GM18861 (cell line): Measurements from ENCODE around the gene NRG2.

Experiments
- ATAC-seq: cut with Tn5 transposase; IDR thresholded peaks from one replicate; pipeline ENCODE4 v1.9.1; 2021; ENCODE audit not compliant: unreplicated experiment

NRG2 gene

DNA sequence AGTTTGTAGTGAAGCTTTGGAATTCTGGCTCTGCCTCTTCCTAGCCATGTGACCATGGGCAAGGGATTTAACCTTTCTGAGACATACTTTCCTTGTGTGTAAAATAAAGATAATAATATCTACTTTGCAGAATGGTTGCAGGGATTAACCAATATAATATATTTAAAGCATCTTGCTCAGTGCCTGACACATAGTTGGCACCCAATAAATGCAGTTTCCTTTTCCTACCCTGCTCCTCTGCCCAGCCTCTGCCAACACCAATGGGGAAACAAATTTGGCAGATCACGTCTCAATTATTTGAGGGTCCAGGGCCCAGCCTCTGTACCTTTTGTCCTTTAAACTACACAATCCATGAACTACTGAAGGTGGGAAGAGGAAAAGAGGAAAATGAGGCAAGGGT is 91.1 kb downstream of the NRG2 start:
- ATAC-seq = no peak

DNA sequence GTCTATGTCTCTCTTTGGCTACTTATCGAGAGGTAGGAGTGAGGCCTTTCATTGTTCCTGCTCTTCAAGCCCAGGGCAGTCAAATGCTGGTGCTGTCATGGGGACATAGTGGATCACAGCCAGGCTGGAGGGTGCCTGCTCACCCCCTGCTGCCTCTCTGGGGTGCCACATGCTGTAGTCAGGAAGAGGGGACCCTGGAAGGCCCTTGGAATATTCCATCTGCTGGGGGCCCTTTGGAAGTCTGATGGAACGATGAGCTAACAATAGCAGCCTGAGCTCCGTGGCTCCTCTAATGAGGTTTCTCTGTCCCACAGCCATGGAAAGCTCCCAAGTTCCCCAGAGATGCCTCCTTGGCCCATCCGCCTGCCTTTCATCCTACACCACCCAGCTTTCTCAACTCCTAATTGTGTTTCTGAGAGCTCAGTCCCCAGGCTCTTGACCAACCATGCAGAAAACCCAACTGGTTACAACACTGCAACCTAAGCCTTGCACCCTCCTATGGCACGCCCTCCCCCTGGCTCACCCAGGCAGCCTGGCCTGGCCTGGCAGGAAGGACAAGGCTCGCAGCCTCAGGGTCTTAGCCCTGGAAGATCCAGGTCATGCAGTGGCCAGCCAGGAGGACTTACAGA is 91.7 kb downstream of the NRG2 start:
- ATAC-seq = no peak

DNA sequence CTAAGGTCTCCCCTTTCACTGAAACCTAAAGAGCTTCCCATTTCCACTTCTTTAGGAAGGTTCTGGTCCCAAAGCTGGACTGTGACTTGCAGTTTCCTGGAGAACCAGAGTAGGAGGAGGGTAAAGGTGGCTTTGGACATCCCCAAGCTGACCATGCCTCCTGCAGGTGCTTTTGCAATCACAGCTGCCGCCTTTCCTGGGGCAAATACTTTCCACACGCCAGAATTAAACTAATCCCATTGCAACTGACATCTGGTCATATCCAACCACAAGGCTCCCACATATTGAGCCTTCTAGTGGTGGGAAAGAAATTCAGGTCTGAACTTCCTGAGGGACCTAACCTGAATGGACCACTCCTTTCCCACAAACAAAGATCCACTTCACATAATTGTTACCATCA is 92.7 kb downstream of the NRG2 start:
- ATAC-seq = no peak

DNA sequence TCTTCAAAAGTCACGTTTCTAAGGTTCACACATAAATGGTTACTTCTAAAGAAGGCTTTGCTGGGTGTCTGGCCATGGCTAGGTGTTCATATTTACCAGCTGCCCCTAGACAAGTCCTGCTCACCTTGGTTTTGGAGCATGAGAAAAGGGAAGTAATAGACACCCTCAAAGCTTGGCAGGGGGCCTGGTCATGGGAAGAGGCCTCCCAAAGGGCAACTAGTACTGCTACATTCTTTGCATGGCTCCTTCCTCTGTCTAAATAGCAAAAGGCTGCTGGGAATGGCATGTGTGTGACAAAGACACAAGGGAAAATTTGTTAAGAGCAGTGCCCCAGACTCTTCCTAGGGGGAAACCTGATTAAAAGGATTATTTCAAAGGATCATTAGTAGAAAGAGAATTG is 93.4 kb downstream of the NRG2 start:
- no peak for ATAC-seq

DNA sequence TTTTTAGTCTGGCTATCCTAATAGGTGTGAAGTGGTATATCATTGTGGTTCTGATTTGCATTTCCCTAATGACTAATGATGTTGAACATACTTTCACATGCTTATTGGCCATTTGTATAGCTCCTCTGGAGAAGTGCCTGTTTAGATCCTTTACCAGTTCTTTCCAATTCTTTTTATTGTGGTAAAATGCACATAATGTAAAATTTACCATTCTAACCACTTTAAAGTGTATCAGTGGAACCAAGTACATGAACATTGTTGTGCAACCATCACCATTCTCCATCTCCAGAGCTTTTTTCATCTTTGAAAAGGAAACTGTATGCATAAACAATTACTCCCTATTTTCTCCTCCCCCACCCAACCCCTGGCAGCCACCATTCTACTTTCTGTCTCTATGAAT is 95.4 kb downstream of the NRG2 start:
- ATAC-seq = no peak

DNA sequence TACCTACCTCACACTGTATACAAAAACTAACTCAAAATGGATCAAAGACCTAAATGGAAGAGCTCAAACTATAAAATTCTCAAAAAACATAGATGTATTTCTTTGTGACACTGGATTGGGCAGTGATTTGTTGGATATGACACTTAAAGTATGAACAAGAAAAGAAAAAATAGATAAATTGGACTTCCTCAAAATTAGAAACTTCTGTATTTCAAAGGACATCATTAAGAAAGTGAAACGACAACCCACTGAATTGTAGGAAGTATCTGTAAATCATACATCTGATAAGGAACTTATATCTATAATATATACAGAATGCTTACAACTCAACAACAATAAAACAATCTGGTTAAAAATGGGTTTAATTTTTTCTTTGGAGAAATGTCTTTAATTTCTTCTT is 96.7 kb downstream of the NRG2 start:
- ATAC-seq = no peak

DNA sequence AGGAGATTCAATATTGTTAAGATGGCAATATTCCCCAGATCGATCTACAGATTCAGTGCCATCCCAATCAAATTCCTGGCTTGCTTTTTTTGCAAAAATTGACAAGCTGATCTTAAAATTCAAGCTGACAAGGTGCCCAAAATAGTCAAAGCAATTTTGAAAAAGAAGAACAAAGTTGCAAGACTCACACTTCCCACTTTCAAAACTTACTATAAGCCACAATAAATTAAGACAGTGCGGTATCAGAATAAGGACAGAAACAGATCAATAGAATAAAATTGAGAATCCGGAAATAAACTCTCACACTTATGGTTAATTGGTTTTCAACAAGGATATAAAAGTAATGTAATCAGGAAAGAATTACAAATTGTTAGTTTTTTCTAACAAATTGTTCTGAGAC is 97.1 kb downstream of the NRG2 start:
- ATAC-seq = no peak

DNA sequence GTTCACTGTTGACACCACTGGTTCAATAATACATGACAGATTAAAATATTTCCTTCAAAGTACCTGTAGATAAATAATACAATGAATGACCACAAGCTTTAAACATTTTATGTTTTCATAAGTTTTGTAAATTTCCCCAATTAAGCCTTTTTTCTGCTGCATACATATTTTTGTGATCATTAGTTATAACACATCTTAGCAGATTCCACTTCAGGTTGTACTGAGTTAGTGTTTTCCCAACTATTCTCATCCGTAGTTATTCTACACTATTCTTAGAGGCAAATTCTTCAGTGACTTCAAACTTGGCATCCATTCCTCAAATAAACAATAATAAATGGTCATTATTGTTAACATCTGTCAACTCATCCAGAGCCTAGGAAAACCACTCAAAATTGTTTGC is 100.9 kb downstream of the NRG2 start:
- no peak for ATAC-seq

DNA sequence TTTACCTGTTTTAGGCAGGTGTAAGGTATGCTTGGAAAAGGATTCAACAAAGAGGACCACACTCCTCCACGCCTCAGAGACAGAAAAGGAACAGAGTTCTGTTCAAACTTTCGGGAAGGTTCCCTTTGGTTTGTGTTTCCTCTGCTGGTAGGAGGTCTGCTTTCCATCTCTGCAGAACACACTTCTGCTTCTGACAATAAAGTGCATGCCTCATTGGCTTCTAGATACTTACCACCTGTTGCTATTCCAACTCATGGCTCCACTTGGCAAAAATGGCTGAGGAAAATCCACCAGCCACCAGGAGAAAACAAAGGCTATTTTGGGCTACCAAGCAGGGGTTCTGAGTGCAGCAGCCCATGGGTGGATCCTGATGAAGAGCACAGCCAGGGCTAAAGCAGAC is 112.7 kb downstream of the NRG2 start:
- no peak for ATAC-seq

DNA sequence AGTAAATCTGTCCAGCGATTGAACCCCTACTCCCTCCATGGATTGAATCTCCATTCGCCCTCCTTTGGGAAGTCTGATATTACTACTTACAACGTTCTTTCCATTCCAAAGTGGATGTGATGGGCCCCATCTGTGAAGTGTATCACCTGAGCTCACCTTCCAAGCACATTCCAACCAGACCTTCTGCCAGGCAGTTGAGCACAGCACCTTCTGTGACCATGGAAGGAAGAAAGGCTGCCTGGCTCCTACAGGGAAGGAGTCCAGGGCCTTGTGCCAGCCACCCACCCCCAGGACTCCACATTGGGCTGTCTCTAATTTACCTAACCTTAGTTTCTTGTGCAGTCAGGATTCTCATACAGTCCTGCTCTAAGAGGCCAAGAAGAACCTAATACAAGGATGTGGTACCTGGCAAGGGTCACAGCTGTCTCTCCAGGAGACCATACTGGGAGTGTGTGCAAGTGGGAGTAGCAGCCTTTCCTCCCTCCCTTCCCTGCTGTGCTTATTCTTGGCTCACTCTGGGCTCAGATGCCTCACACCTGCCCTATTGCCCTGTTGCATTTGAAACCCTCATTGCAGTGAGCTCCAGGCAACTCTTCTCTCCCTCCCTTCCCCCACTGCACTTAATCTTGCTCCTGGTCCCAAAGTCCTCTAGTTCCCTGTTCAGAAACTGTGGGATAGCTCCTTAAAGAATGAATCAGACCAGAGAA is 116.1 kb downstream of the NRG2 start:
- no peak for ATAC-seq

DNA sequence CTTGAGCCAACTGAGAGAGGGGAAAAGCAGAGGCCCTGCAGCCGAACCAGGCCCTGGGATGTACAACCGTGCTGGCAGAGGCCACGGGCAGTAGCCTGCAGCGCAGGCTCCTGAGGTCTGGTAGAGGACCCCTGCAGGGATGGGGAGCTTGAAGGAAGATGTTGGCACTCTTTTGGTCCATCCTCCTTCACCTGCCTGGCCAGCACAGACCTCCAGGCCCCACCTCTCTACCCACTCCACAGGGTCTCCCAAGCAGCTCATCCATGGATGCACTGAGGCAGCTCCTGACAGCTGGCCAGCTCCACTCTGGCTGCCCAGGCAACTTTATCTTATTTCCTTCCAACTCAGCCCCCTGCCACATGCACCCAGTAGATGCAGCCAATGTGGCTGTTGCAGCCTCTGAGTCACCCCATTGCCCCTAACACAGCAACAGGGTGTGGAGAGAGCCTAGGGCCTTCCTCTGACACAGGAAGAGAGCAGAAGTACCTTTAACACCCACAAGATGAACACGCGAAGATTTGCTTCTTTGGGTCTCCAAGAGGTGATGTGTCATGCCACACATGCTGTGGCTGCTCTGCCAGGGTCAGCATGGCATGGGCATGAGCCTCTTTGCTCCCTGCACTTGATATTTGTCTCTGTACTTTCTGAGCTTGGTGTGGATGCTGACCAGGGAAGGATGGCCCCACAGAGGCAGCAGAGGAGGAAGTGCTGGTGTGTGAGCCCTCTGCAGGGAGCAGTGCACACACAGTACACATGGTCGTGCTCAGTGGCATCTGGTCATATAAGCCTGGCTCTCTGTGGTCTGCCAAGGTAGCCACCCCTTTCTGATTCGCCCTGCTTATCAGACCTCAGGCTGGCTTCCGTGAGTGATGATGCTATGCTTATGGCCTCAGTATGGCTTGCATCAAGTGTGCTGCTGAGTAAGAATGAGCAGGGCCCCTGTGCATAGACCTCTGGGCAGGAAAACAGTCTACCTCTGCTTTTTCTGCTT is 117.2 kb downstream of the NRG2 start:
- no peak for ATAC-seq

DNA sequence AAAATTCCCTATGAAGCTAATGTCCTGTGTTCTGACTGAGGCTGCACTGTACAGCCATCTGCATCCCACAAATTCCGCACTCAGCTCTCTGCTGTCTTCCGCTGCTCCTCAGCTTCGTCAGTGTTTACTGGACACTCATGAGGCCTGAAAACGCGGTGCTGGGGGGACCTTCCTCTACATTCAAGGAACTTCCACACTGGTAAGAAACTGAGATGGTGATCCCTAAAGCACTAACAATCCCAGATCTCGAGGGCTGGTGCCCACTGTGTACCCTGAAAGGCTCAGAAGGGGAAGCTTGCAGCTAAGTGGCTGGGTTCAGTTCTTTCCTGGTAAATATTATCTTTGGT is 117.9 kb downstream of the NRG2 start:
- ATAC-seq = no peak

DNA sequence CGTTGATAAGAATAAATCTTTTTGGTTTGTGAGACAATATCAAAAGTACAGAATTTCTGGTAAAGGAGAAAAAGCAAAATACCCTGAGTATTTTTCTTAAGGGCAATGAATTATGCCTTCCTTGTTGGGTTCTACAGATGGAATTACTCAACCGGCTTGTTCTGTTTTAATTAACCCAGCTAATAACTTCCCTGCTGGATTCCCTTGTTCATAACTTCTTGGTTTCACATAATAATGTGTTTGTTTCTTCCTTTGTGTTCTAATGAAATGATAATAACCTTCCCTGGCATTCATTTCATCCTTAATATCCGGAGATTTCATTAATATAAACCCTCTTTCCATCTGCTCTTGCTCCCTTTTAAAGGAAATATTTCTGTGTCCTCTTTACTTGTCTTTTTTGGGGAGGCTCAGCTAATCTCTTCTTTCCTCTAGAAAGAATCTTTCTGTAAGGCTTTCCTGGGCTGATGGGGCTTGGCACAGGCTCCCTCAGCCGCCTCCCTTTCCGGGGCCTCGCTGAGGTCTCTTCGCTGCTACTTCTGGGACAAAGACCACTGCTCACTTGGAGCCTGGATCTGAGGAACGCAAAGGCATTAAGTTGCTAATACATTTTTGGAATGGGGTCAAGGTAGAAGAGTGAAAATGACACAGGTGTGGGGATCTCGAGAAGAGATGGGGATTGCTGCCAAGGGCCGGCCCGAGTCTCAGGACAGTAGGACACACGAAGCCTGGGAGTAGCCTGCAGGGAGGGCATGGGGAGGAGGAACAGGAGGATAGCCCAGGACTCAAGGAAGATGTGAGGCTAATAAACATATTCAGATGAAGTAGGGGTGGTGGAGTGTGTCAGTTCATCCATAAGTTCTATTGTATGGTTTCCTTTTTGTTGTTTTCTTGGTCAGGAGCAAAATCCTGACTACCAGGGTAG is 118.5 kb downstream of the NRG2 start:
- no peak for ATAC-seq

DNA sequence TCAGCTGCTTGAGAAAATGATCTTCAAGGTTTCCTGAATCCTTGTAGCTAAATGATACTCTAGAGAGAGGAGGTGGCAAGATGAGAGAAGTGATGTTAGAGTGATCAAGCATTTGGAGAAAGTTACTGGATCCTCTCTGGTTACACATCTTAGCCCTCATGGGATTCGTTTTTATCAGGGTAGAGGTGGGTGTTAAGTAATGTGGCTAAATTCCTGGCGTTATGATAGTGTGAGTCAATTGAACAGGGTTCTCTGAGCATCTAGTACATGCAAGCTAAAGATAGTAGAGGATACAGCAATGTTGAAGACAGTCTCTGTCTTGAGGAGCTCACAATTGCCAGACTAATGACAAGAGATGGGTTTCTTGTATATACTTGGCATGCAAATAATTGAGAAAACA is 123.8 kb downstream of the NRG2 start:
- no peak for ATAC-seq

DNA sequence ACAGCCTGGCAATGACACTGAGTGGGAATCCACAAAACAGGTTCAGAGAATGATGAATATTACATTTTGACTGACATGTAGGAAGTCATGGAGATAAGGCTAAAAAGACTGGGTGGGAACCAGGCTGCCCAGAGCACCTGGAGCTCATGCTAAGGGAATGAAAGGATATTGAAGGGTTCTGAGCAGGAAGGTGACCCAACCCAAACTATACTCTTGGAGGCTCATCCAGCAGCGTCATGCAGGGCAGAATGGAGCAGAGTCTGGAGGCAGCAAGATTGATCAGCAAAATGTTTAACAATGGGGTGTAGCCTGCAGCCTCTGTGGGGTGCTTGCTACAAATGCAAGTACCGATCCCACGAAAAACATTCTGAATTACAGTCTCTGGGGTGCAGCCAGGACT is 127.3 kb downstream of the NRG2 start:
- no peak for ATAC-seq

DNA sequence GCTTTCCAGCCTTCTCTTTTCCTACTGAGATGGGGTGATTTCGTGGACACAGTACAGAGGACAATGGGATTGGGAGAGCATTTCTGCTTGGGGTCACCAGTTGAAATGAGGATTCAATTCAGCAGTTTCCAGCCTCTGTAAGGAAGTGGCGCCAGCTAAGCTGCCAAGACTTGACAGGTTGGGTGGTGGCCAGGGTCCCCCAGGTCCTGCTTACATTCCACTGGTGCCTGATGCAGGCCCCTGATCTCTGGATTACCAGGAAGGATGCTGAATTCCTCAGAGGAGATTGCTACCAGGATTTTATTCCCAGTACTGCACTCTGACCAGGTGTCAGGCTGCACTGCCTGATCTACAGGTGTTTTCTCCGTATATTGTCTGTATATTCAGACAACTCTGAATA is 127.8 kb downstream of the NRG2 start:
- ATAC-seq = no peak

DNA sequence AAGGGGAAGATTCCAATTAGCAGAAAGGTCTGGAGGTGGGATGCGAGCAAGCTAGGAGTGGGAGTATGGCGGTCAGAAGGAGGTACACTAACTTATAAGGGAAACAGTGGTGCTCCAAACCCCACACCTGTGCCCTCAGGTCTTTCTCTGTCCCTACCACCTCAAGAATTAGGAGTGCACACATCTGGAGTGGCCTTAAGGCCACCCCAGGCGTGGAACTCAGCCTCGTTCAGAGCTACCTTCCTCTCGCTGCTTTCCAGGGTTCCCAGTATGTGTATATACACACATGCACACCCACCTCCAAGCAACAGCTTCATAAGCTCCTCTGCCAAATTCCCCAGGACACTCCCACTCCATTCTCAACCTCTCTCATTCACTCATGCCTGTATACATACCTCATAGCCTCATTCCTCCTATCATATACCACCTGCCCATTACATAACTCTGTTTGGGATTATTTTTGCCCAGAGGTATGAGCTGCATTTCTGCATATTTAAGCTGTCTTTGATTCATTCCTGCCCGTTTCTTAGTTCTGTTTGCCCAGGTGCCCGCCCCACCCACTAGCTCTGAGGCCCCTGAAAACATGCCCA is 128.8 kb downstream of the NRG2 start:
- no peak for ATAC-seq

DNA sequence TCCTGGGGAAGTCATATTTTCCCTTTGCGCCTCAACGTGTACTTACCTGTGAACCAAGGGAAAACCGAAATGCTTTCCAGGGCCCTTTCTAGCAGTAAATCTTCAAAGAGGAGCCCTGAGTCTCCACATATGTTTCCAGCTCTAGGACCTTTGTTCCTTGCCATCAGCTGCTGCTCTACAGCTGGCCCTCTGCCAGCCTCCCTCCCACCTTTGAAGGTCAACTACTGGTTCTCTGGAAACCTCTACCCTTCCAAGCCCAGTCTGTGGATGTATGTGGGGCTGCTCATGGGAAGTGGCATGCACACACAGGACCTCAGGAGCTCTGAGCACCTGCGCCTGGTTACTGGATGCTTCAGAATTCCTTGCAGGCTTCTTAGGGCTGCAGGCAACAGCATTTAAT is 130.3 kb downstream of the NRG2 start:
- ATAC-seq = no peak

DNA sequence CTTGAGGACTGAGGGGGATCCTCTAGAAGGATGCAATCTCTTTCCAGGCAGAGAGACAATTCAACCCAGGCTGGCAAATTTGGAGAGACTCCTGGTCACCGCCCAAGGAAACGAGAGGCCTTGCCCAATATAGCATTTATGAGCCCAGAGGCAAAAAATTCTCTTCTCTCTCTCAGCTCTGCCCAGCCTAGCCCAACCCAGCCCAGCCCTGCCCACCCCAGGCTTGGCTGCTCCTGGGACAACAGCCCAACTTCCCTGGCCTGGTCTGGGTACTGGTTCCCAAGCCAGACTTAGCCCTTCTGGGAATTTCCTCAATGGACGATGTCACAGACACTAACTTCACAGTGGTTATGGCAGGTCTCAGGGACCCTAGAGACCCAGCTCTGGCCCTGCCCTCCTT is 130.9 kb downstream of the NRG2 start:
- no peak for ATAC-seq

DNA sequence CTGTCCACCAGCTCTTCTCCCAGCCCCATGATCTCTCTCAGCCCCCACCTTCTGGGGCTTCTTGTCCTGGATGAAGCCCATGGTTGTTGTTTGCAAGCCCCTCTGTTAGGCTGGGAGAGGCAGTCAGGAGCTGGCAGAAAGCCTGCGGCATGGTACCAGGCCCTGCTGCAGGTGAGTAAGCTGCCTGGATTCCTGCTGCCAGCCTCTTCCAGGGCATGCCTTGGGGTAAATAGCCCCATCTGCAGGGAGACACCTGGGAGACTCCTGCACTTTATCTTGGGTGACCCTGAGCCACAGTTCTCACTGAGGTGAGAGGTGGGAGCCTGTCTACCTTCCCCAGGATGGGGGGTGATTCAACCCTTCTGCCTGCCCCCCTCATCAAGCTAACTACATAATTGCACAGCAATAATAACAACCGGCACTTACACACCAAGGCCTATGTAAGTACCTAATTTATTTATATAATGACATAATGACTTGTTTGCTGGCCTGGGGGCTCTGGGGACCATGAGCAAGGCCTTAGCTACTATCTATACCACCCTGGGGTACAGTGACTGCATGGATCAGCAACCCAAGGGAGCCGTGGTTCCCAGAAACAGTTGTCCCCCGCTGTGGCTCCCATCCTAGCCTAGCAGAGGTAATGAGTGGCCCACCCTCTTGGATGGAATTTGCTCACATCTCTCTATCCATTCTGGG is 131.5 kb downstream of the NRG2 start:
- no peak for ATAC-seq
